ENCODE measurements around the gene SLC36A1. TPM values are rescaled to one million over a fixed set of nuclear protein-coding genes. Genes with fewer than 3 reads are reported as not detected.
"Not testable (repeated sequence)": the region's sequence is repeated elsewhere in the genome, so short reads cannot be mapped to it uniquely, and the experiment has no call there.

SLC36A1 gene
- total and polyA plus RNA-seq, 8 donors: 2.2 to 11.3 (median 5.5) TPM

DNA sequence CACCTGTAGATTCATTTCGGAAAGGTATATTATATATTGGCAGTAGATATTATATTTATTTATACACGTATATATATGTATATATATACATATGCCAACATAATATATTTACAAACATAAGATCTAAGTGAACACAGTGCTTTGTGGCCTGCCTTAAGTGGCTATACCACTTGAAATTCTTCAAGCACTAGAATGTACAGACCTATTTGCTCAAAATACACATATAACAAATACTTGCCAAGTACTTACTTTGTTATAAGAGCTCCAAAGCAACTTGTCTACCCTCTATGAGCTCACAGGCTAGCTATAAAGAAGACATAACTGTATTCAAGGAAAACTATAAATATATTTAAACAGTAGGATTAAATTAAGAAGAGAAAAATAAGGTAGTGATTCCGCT lies 33.6 kb upstream of the SLC36A1 start:
- no peak for ATAC-seq

GRCh38 chr5:151414536-151414935 lies 32.9 kb upstream of the SLC36A1 start:
- WGBS, 2 donors: 55 to 63% methylated on average over 3 of the region's 3 CpGs
- H3K27ac ChIP-seq: no peak overlapping the region
- no peaks in the 10 kb centered on the region for H3K4me1 ChIP-seq
- FAIRE-seq (no peak), DNase-seq (no peak), ATAC-seq (no peak)
- no peaks in the 10 kb centered on the region for H3K9me3 ChIP-seq
- no peak overlapping the region for H3K4me3 ChIP-seq
- no peaks in the 10 kb centered on the region for H3K27me3 ChIP-seq
- no peak for TF ChIP-seq CTCF (IDR thresholded peaks at IDR 0.05)
- intact Hi-C loops (cut with DNase I): no loop called here
- no peaks in the 10 kb centered on the region for H3K36me3 ChIP-seq

More for the DNA sequence above, 33.6 kb upstream of the SLC36A1 start:
- no peak for DNase-seq
- no peak overlapping the region for H3K4me3 ChIP-seq
- 63 to 69% methylated on average over 3 of the region's 3 CpGs for WGBS, 2 donors
- H3K4me1 ChIP-seq: no peaks in the 10 kb centered on the region
- no peak for FAIRE-seq
- H3K36me3 ChIP-seq: no peaks in the 10 kb centered on the region
- H3K9me3 ChIP-seq: no peaks in the 10 kb centered on the region
- no peak overlapping the region for H3K27ac ChIP-seq
- no peaks in the 10 kb centered on the region for H3K27me3 ChIP-seq
- intact Hi-C loops (cut with DNase I): no loop called here
- TF ChIP-seq CTCF (IDR thresholded peaks at IDR 0.05): no peak

DNA sequence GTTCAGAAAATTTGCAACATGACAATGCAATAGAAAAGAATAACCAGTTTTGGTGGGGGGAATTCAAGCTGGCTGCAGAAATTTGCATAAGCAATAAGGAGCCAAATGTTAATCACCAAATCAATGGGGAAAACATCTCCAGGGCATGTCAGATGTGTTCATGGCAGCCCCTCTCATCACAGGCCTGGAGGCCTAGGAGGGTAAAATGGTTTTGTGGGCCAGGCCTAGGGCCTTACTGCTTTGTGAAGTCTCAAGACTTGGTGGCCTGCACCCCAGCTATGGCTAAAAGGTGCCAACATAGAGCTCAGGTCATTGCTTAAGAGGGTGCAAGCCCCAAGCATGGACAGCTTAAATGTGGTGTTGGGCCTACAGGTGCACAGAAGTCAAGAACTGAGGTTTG lies 29.7 kb upstream of the SLC36A1 start:
- H3K4me1 ChIP-seq: no peaks in the 10 kb centered on the region
- no peak for DNase-seq
- TF ChIP-seq CTCF (IDR thresholded peaks at IDR 0.05): no peak
- H3K9me3 ChIP-seq: no peaks in the 10 kb centered on the region
- no peak overlapping the region for H3K27ac ChIP-seq
- H3K36me3 ChIP-seq: no peaks in the 10 kb centered on the region
- ATAC-seq: no peak
- no peak overlapping the region for H3K4me3 ChIP-seq
- no peak for FAIRE-seq
- H3K27me3 ChIP-seq: no peaks in the 10 kb centered on the region
- intact Hi-C loops (cut with DNase I): no loop called here

DNA sequence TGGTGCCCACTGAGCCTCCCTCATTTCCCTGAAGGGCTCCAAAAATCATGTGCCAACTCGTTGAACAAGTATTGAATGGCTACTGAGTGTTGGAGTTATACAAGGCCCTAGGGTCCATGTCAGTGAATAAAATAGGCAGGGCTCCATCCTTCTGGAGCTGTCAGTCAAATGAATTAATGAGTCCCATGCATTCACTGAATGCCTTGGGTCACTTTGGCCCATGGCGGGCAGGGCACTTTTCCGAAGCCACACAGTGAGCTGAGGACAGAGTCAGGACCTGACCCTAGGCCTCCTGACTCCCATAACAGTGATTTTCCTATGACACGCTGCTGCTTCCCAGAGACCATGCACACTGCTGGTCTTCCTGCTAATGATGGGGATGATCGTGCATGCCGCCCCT lies 27.3 kb upstream of the SLC36A1 start:
- H3K9me3 ChIP-seq: no peaks in the 10 kb centered on the region
- H3K4me3 ChIP-seq: no peak overlapping the region
- no peaks in the 10 kb centered on the region for H3K36me3 ChIP-seq
- H3K27ac ChIP-seq: no peak overlapping the region
- intact Hi-C loops (cut with DNase I): no loop called here
- no peaks in the 10 kb centered on the region for H3K4me1 ChIP-seq
- DNase-seq (no peak), FAIRE-seq (no peak), ATAC-seq (no peak)
- no peaks in the 10 kb centered on the region for H3K27me3 ChIP-seq
- 76% methylated on average over 6 of the region's 6 CpGs for WGBS, 2 donors
- no peak for TF ChIP-seq CTCF (IDR thresholded peaks at IDR 0.05)

- TF ChIP-seq CTCF (IDR thresholded peaks at IDR 0.05): no peak
- Histone ChIP-seq H3K27me3 (no peaks in the 10 kb centered on the region), H3K27ac (no peak overlapping the region), H3K36me3 (no peaks in the 10 kb centered on the region), H3K9me3 (no peaks in the 10 kb centered on the region), H3K4me1 (no peaks in the 10 kb centered on the region), H3K4me3 (no peak overlapping the region)
- FAIRE-seq (no peak), DNase-seq (no peak), ATAC-seq (no peak)
- intact Hi-C loops (cut with DNase I): no loop called here
- 14 to 24% methylated on average over 8 of the region's 8 CpGs for WGBS, 2 donors
Observed at GRCh38 chr5:151424892-151425523, 22.4 kb upstream of the SLC36A1 start.

DNA sequence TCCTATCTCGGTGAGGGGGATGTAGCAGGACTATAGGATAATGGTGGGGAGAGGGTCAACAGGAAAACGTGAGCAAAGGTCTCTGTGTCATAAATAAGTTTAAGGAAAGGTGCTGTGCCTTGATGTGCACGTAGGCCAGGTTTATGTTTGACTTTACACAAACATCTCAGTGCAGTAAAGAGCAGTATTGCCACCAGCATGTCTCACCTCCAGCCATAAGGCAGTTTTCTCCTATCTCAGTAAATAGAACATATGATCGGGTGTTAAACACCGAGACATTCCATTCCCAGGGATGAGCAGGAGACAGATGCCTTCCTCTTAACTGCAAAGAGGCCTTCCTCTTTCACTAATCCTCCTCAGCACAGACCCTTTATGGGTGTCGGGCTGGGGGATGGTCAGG lies 21.1 kb upstream of the SLC36A1 start:
- intact Hi-C loops (cut with DNase I); FAIRE-seq; H3K9me3 ChIP-seq; DNase-seq; H3K36me3 ChIP-seq; H3K27me3 ChIP-seq; H3K27ac ChIP-seq; H3K4me1 ChIP-seq; H3K4me3 ChIP-seq; ATAC-seq: not testable (repeated sequence)
- 33% methylated on average over 6 of the region's 6 CpGs for WGBS, 2 donors

Measured in pancreas (tissue), 10 donors.